ENCODE results near the gene MCOLN3.

DNA sequence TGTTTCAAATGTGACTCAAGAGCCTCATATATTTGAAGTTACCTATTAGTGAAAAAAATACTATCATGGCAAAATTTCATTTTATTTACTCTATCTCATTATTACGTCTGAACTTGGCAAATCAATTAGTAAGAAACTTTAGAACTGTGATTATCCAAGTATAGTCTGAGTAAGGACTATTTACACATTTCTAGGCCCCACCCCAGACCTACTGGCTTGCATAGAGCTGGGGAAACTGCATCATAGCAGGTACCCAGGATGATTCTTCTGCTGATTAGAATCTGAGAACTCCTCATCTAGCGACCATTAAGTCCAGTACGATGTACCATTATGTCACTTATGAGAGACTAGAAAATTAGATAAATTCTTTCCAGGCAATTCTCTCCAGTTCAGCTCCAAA, 20.1 kb downstream of the MCOLN3 start:
- TF ChIP-seq, protein P1, sequence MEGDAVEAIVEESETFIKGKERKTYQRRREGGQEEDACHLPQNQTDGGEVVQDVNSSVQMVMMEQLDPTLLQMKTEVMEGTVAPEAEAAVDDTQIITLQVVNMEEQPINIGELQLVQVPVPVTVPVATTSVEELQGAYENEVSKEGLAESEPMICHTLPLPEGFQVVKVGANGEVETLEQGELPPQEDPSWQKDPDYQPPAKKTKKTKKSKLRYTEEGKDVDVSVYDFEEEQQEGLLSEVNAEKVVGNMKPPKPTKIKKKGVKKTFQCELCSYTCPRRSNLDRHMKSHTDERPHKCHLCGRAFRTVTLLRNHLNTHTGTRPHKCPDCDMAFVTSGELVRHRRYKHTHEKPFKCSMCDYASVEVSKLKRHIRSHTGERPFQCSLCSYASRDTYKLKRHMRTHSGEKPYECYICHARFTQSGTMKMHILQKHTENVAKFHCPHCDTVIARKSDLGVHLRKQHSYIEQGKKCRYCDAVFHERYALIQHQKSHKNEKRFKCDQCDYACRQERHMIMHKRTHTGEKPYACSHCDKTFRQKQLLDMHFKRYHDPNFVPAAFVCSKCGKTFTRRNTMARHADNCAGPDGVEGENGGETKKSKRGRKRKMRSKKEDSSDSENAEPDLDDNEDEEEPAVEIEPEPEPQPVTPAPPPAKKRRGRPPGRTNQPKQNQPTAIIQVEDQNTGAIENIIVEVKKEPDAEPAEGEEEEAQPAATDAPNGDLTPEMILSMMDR (IDR thresholded peaks at IDR 0.05 in 2 of 3, conservative IDR thresholded peaks at IDR 0.05 in 1 of 3; ENCODE audit: insufficient read depth in 2 of 3, low read depth in 1 of 3, low read length in 3 of 3) = no peak
- no peak for TF ChIP-seq NR2F6 (CRISPR knock-in tag; IDR thresholded peaks at IDR 0.05)
- no peak for TF ChIP-seq MCM3 (IDR thresholded peaks at IDR 0.05)
- no peak for TF ChIP-seq C11orf30 (IDR thresholded peaks at IDR 0.05; ENCODE audit: low read depth)
- no peak for TF ChIP-seq ZNF431 (CRISPR knock-in tag; IDR thresholded peaks at IDR 0.05)
- no peak for TF ChIP-seq ZKSCAN1 (IDR thresholded peaks at IDR 0.05; ENCODE audit: low read depth, low read length)
- no peak for TF ChIP-seq ZNF274 (IDR thresholded peaks at IDR 0.05; ENCODE audit: borderline replicate concordance, low read depth, low read length)
- TF ChIP-seq ZNF253 (CRISPR knock-in tag; conservative IDR thresholded peaks at IDR 0.05) = no peak
- TF ChIP-seq TAF7 (tag; IDR thresholded peaks at IDR 0.05) = no peak
- TF ChIP-seq, protein P2, sequence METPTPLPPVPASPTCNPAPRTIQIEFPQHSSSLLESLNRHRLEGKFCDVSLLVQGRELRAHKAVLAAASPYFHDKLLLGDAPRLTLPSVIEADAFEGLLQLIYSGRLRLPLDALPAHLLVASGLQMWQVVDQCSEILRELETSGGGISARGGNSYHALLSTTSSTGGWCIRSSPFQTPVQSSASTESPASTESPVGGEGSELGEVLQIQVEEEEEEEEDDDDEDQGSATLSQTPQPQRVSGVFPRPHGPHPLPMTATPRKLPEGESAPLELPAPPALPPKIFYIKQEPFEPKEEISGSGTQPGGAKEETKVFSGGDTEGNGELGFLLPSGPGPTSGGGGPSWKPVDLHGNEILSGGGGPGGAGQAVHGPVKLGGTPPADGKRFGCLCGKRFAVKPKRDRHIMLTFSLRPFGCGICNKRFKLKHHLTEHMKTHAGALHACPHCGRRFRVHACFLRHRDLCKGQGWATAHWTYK (CRISPR knock-in tag; IDR thresholded peaks at IDR 0.05) = no peak
- no peak for TF ChIP-seq ZNF174 (CRISPR knock-in tag; IDR thresholded peaks at IDR 0.05)
- no peak for TF ChIP-seq PPARD (CRISPR knock-in tag; IDR thresholded peaks at IDR 0.05)
- TF ChIP-seq BCL6 (CRISPR knock-in tag; IDR thresholded peaks at IDR 0.05) = no peak
